ENCODE measurements around the gene ANO9. TPM values are rescaled to one million over a fixed set of nuclear protein-coding genes. Genes with fewer than 3 reads are reported as not detected.
"Not testable (repeated sequence)": the region's sequence is repeated elsewhere in the genome, so short reads cannot be mapped to it uniquely, and the experiment has no call there.

The ANO9 gene
- total RNA-seq, 2 donors from 2014 or later: 0.57 to 0.93 TPM

DNA sequence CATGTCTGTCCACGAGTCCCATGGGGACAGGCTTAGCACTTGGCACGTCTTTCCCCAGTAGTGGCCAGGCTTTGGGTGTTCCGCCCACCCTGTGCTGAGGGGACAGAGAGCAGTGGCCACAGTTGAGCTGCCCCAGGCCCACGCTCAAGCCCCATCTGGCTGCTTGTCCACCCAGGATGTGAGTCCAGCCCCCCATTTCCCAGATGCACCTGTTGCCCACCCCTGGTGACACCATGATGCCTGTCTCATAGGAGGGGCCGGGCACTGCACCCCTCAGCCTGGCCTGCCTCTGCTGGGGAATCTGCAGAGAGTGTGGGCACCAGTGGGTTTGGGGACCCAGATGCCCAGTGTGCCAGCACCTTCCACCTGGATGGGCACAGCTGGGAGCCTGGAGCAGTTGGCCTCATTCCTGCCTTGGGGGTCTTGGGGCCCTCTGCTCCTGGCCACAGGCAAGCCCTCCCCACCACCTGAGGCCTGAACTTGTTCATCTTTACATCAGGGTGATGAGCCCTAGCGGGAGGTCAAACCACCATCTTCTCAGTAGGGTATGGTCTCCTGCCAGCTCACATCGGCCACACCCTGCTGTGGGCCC is 32.7 kb downstream of the ANO9 start:
- intact Hi-C loops (cut with DNase I): no loop called here

GRCh38 chr11:408154-409007 is 33.4 kb downstream of the ANO9 start:
- intact Hi-C loops (cut with DNase I): no loop called here
- no peak for DNase-seq (ENCODE audit: low spot score)

More for the DNA sequence above, 32.7 kb downstream of the ANO9 start:
- DNase-seq (ENCODE audit: low spot score): no peak

- DNase-seq (ENCODE audit: low spot score): peak; percentile 83
- intact Hi-C loops (cut with DNase I): no loop called here
These were observed 34.1 kb downstream of the ANO9 start for GRCh38 chr11:407651-408123.

- intact Hi-C loops (cut with DNase I): no loop called here
- DNase-seq (ENCODE audit: low spot score): peak; percentile 95
These were observed 34.8 kb downstream of the ANO9 start for GRCh38 chr11:406796-407650.

DNA sequence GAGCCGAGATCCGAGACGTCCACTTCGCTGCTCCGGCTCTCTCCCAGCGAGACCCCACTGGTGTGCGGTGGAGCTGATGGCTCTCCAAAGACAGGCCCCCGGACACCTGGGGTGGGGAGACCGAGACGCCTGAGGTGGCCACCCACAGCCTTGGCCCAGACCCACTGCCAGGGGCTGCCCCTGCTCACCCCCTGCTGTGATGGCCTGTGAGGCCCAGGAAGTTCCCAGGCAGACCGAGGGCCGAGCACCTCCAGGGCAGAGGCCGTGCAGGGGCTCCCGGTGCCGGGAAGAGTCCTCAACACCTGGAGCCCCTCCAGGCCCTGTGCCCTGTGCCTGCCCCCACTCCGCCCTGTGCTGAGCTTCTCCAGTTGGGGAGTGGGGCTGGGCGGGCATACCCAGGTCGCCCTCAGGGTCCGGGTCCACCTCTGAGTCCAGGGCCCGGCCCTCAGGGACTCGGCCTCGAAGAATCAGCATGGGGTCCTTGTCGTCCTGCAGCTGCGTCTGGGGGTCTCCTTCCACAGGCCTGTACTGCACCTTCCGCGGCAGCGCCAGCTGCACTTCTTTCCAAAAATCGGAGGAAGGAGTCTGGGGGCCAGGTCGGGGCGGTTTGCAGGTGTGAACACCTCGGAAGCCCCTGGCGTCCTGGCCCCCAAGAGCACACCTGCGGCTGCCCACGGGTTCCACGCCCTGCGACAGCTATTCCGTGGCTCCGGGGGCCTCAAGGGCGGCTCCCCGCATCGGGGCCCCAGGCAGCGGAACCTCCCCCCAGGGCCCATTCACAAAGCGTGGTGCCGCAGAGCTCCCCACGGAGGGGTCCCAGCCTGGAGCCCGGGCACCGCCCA is 35.6 kb downstream of the ANO9 start:
- DNase-seq (ENCODE audit: low spot score): peak; percentile 82
- intact Hi-C loops (cut with DNase I): no loop called here

DNA sequence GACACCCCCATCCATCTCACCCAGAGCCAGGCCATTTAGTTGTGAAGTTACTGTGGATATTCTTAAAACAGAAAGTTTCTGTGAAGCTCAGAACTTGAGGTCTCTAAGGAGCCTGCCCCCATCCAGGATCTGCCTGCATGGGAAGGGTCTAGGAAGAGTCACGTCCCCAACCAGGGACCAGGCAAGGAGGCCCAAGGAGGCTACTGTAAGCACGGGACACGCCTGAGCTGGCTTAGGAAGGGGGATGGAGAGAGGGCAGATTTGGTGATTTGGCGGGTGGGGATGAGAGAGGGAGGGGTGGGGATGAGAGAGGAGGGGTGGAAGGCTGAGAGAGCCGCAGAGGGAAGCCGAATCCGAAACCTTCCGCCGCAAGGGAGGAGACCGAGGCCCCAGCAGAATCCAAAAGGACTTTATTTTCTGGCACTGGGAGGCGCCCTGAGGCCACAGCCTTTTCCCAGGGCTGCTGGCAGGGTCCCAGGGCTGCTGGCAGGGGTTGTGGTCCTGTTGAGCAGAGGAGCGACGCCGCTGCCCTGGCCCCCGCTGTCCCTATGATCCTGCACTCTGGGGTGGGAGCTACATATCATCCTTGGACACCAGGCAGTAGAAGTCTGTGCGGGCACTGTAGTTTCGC is 36.4 kb downstream of the ANO9 start:
- no peak for DNase-seq (ENCODE audit: low spot score)
- intact Hi-C loops (cut with DNase I): no loop called here

- intact Hi-C loops (cut with DNase I): no loop called here
These were observed 37.1 kb downstream of the ANO9 start for GRCh38 chr11:404551-405264.

GRCh38 chr11:403761-404431 is 37.9 kb downstream of the ANO9 start:
- no peak for DNase-seq (ENCODE audit: low spot score)
- intact Hi-C loops (cut with DNase I): no loop called here

More at GRCh38 chr11:404551-405264, 37.1 kb downstream of the ANO9 start:
- DNase-seq (ENCODE audit: low spot score): no peak

- intact Hi-C loops (cut with DNase I): no loop called here
- DNase-seq (ENCODE audit: low spot score): no peak
These were observed 38.6 kb downstream of the ANO9 start for GRCh38 chr11:403021-403760.

GRCh38 chr11:401196-401595 is 40.6 kb downstream of the ANO9 start:
- intact Hi-C loops (cut with DNase I); DNase-seq (ENCODE audit: low spot score): not testable (repeated sequence)

- intact Hi-C loops (cut with DNase I): no loop called here
- DNase-seq (ENCODE audit: low spot score): no peak
These were observed 41.5 kb downstream of the ANO9 start for GRCh38 chr11:400241-400689.

- intact Hi-C loops (cut with DNase I): no loop called here
- no peak for DNase-seq (ENCODE audit: low spot score)
These were observed 42.0 kb downstream of the ANO9 start for GRCh38 chr11:399731-400211.

- DNase-seq (ENCODE audit: low spot score): no peak
- intact Hi-C loops (cut with DNase I): no loop called here
These were observed 43.0 kb downstream of the ANO9 start for GRCh38 chr11:398826-399225.

DNA sequence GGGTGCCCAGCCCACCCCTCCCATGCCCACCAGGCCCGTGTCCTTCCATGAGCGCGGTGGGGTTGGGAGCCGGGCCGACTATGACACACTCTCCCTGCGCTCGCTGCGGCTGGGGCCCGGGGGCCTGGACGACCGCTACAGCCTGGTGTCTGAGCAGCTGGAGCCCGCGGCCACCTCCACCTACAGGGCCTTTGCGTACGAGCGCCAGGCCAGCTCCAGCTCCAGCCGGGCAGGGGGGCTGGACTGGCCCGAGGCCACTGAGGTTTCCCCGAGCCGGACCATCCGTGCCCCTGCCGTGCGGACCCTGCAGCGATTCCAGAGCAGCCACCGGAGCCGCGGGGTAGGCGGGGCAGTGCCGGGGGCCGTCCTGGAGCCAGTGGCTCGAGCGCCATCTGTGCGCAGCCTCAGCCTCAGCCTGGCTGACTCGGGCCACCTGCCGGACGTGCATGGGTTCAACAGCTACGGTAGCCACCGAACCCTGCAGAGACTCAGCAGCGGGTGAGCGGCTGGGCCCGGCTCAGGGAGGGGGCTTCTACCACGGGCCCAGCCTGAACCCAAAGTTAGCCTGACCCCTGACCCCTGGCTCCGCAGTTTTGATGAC is 44.8 kb downstream of the ANO9 start:
- DNase-seq (ENCODE audit: low spot score): peak; percentile 93
- intact Hi-C loops (cut with DNase I): no loop called here

DNA sequence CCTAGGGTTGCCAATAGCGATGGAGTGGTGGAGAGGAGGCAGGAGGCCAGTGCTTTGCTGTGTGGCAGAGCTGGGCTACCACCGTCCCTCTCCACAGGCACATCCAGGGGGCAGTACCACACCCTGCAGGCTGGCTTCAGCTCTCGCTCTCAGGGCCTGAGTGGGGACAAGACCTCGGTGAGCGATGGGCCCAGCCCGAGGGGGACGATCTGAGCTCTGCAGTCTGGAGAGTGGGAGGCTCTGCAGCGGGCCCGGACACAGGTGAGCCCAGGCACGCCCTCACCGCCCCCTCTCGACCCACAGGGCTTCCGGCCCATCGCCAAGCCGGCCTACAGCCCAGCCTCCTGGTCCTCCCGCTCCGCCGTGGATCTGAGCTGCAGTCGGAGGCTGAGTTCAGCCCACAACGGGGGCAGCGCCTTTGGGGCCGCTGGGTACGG is 45.3 kb downstream of the ANO9 start:
- DNase-seq (ENCODE audit: low spot score): no peak
- intact Hi-C loops (cut with DNase I): no loop called here

GRCh38 chr11:395866-396265 is 45.9 kb downstream of the ANO9 start:
- intact Hi-C loops (cut with DNase I): no loop called here

More at GRCh38 chr11:395866-396265, 45.9 kb downstream of the ANO9 start:
- no peak for DNase-seq (ENCODE audit: low spot score)
